ENCODE measurements around the gene SLC7A1.

Gene SLC7A1

GRCh38 chr13:29530901-29531300, 64.6 kb downstream of the SLC7A1 start:
- no peak for DNase-seq (ENCODE audit: low read depth)

- no peak for DNase-seq (ENCODE audit: low read depth)
Measured at GRCh38 chr13:29529754-29530153, 65.7 kb downstream of the SLC7A1 start.

DNA sequence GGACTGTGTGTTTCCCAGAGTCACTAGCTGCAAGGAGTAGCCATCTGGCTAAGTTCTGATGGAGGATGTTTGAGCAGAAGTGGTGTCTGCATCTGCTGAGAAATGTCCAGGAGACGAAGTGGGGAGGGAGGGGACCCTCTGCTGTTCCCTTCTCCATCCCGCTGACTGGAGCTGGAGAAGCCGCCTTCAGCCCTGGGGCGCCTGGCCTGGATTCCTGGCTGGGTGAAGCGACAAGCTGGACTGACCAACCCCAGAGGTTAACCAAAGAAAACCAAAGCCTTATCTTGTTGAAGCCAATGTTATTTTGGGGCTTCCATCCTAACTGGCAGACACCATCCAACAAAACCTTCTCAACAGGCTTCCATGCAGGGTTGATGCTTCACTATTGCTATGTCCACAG, 67.6 kb downstream of the SLC7A1 start:
- DNase-seq (ENCODE audit: low read depth), result no peak

GRCh38 chr13:29527511-29527910, 68.0 kb downstream of the SLC7A1 start:
- no peak for DNase-seq (ENCODE audit: low read depth)

GRCh38 chr13:29526741-29527140, 68.7 kb downstream of the SLC7A1 start:
- no peak for DNase-seq (ENCODE audit: low read depth)

DNA sequence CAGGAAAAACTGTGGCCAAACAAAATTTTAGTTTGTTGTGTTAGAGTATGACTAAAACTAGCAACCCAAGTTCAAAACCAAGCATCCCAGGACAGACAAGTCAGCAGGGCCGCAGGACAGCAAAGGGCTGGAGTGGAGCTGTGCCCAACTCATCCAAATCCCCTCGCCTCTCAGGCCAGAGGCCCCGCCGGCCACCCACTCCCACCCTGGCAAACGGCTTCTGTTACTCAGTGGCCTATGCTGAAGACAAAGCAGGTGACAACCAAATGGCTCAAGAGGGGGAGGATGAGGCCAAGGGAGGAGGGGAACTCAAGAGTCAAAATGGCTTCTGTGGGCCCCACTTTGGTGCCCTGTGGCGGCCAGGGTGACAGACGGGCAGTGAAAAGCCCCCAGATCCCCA, 69.7 kb downstream of the SLC7A1 start:
- no peak for DNase-seq (ENCODE audit: low read depth)

- DNase-seq (ENCODE audit: low read depth), result no peak
Measured at GRCh38 chr13:29524641-29525040, 70.8 kb downstream of the SLC7A1 start.

DNA sequence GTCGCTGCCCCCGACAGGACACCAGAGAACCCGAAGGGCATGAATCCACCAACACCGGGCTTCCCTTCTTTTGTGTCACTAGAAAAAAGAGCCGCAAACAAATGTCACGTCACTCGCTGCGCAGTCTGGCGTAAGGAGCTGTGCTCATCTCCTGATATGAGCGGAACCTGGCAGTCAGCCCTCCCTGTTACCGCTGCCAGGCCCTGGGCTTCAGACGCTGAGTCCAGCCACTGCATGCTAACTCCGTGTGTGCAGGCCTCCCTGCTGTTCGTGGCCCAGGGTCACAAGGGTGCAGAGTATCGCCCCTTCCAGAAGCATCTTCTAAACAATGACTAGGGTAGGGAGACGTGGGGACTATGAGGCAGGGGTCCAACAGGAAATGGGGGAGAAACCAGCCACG, 71.3 kb downstream of the SLC7A1 start:
- no peak for DNase-seq (ENCODE audit: low read depth)

DNA sequence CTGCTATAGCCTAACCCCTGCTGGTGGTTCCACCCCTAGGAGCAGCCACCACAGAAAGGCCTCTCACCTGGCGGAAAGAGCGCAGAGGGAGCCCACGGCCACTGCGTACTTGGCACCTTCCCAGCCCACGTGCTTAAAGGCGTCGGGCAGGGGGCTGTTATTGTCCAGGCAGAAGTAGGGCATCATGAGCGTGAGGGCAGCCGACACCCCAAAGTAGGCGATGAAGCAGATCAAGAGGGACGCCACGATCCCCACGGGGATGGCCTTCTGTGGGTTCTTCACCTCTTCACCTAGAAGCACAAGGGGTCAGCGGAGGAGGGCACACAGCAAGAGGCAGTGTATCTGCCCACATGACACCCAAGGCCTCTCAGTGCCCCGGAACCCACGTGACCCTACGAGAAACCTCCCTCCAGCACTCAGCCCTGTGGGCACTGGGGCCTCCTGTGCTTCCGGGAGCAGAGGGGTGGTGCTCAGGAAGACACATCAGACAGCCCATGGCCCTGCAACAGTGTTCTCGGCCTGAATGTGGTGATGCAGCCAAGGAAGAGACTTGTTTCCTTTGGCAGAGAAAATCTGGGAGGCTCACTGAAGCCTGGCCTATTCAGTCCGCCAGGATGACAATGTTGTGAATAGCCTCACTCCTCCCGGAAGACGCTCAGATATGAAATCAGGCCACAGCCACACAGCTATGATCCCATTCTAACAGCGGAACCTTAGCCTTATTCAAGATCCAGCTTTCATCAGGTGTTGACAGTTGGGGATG, 72.1 kb downstream of the SLC7A1 start:
- DNase-seq (ENCODE audit: low read depth), result no peak

DNA sequence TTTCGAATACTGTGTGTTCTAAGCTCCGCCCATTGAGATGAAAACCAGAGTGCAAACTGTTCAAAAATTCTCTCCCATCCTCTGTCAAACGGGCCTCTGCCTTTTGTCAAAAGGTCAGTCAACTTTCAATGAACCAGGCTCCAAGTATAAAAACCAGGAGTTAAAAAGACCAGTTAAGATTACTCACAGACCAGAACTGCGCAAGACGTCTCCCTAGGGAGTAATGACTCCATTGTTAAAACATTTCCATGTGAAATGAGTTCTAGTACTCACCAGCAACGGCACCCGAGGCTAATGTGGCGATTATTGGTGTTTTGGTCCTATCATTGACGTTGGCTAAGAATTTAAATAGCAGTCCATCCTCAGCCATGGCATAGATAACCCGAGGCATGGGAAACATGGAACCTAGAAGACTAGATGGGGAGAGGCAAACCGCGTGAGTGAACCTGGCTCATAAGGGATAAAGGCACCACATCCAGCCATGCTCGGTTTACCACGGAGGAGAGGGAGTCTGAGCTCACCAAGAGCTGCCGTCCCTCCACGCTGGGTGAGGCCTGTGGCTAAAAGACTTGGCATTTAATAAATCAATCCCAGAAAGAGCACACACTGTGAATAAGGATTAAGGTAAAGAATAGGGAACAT, 73.3 kb downstream of the SLC7A1 start:
- DNase-seq (ENCODE audit: low read depth), result no peak

- no peak for DNase-seq (ENCODE audit: low read depth)
Measured at GRCh38 chr13:29521336-29521735, 74.2 kb downstream of the SLC7A1 start.

- DNase-seq (ENCODE audit: low read depth), result no peak
Measured at GRCh38 chr13:29520671-29521070, 74.8 kb downstream of the SLC7A1 start.

GRCh38 chr13:29519921-29520320, 75.6 kb downstream of the SLC7A1 start:
- DNase-seq (ENCODE audit: low read depth), result no peak

DNA sequence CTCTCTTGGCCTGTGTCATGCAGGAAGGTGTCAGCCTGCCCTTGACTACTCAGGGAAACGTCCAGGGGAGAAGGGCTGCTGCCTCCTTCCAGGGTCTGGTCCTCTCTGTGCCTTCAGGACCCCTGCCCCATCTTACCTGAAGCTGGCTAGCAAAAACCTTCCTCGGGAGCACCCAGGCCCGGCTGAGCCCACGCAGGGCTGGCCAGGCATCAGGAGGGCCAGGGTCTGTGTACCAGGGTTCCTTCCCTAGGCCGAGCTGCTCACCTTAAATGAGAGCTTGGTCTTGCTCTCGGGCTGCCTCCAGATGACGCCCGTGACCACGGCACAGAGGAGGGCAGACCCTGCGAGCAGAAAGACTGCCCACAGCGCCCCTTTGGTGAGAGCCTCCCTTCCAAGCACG, 78.6 kb downstream of the SLC7A1 start:
- no peak for DNase-seq (ENCODE audit: low read depth)

DNA sequence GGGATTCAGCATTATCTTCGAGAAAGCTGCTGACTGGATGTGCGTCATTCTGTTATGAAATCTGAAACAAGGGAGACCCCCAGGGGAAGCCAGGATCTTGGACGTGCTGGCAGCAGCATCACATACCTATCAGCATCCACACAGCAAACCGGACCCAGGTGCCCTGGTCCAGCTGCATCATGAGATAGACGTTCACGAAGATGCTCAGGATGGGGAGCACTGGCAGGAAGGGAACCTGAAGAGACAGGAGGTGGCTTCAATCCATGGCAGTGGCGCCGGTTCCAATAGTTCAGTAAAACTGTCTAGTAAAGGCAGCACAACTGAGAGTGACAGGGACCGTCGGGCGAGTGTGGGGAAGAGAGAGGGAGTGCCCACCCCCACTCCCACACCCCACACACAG, 79.5 kb downstream of the SLC7A1 start:
- DNase-seq (ENCODE audit: low read depth), result no peak

- DNase-seq (ENCODE audit: low read depth), result no peak
Measured at GRCh38 chr13:29515372-29515771, 80.1 kb downstream of the SLC7A1 start.

GRCh38 chr13:29514720-29515310, 80.7 kb downstream of the SLC7A1 start:
- no peak for DNase-seq (ENCODE audit: low read depth)

GRCh38 chr13:29513981-29514719, 81.3 kb downstream of the SLC7A1 start:
- no peak for DNase-seq (ENCODE audit: low read depth)

- DNase-seq (ENCODE audit: low read depth), result no peak
Measured at GRCh38 chr13:29513002-29513980, 82.2 kb downstream of the SLC7A1 start.

- no peak for DNase-seq (ENCODE audit: low read depth)
Measured at GRCh38 chr13:29511980-29512379, 83.5 kb downstream of the SLC7A1 start.

GRCh38 chr13:29511106-29511796, 84.2 kb downstream of the SLC7A1 start:
- no peak for DNase-seq (ENCODE audit: low read depth)
